ENCODE measurements around the gene RBM20.
"Not testable (repeated sequence)": the region's sequence is repeated elsewhere in the genome, so short reads cannot be mapped to it uniquely, and the experiment has no call there.

DNA sequence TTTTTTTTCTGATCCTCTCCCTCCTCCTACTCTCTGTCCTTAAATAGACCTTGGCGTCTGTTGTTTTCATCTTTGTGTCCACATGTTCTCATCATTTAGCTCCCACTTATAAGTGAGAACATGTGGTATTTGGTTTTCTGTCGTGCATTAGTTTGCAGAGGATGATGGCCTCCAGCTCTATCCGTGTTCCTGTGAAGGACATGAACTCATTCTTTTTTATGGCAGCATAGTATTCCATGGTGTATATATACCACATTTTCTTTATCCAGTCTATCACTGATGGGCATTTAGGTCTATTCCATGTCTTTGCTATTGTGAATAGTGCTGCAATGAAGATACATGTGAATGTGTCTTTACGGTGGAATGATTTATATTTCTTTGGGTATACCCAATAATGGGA, 20.8 kb upstream of the RBM20 start:
- TF ChIP-seq, protein P1, sequence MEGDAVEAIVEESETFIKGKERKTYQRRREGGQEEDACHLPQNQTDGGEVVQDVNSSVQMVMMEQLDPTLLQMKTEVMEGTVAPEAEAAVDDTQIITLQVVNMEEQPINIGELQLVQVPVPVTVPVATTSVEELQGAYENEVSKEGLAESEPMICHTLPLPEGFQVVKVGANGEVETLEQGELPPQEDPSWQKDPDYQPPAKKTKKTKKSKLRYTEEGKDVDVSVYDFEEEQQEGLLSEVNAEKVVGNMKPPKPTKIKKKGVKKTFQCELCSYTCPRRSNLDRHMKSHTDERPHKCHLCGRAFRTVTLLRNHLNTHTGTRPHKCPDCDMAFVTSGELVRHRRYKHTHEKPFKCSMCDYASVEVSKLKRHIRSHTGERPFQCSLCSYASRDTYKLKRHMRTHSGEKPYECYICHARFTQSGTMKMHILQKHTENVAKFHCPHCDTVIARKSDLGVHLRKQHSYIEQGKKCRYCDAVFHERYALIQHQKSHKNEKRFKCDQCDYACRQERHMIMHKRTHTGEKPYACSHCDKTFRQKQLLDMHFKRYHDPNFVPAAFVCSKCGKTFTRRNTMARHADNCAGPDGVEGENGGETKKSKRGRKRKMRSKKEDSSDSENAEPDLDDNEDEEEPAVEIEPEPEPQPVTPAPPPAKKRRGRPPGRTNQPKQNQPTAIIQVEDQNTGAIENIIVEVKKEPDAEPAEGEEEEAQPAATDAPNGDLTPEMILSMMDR (IDR thresholded peaks at IDR 0.05): not testable (repeated sequence)
- TF ChIP-seq EZH2, EZH2phosphoT487 (IDR thresholded peaks at IDR 0.05): not testable (repeated sequence)

Measured in neural progenitor cell (in vitro differentiated cells).